Smooth muscle cell (in vitro differentiated cells): ENCODE results near the gene CDYL2. TPM values are rescaled to one million over a fixed set of nuclear protein-coding genes. Genes with fewer than 3 reads are reported as not detected.

Experiments
- DNase-seq: peaks from one replicate; lab custom pipeline; 2025; ENCODE audit not compliant: unreplicated experiment; lab: John Stamatoyannopoulos, UW
- H2AFZ ChIP-seq: fragments of 200-600 bp; sonication (generic); 2 replicates; pipeline ENCODE4 v1.6.0; 2016; ENCODE audit warnings: antibody characterized with exemption, low read depth, mild to moderate bottlenecking
- H3F3A ChIP-seq: fragments of 200-600 bp; sonication (generic); 2 replicates; pipeline ENCODE4 v1.6.0; 2017; ENCODE audit warnings: antibody characterized with exemption, low read depth
- H3K27ac ChIP-seq: fragments of 200-600 bp; sonication (generic); 2 replicates; pipeline ENCODE4 v1.5.1; 2016; ENCODE audit warnings: low read depth, mild to moderate bottlenecking
- H3K27me3 ChIP-seq: fragments of 200-600 bp; sonication (generic); 2 replicates; pipeline ENCODE4 v1.6.1; 2016; ENCODE audit warnings: low read depth, mild to moderate bottlenecking
- H3K36me3 ChIP-seq: fragments of 200-600 bp; sonication (generic); 2 replicates; pipeline ENCODE4 v1.5.1; 2016; ENCODE audit warnings: low read depth
- H3K4me1 ChIP-seq: fragments of 200-600 bp; sonication (generic); 2 replicates; pipeline ENCODE4 v1.5.1; 2016; ENCODE audit warnings: low read depth
- H3K4me2 ChIP-seq: fragments of 200-600 bp; sonication (generic); 2 replicates; pipeline ENCODE4 v1.6.0; 2016; ENCODE audit warnings: mild to moderate bottlenecking
- H3K4me3 ChIP-seq: fragments of 200-600 bp; sonication (generic); 2 replicates; pipeline ENCODE4 v1.5.1; 2016; ENCODE audit warnings: mild to moderate bottlenecking
- H3K79me2 ChIP-seq: fragments of 200-600 bp; sonication (generic); 2 replicates; pipeline ENCODE4 v1.6.0; 2016; ENCODE audit warnings: low read depth, mild to moderate bottlenecking
- H3K9ac ChIP-seq: fragments of 200-600 bp; sonication (generic); 2 replicates; pipeline ENCODE4 v1.6.0; 2016; ENCODE audit warnings: low read depth
- H3K9me3 ChIP-seq: fragments of 200-600 bp; sonication (generic); replicated peaks from 2 replicates; pipeline ENCODE4 v1.5.1; 2016; ENCODE audit warnings: low read depth
- H4K20me1 ChIP-seq: fragments of 200-600 bp; sonication (generic); 2 replicates; pipeline ENCODE4 v1.6.0; 2016; ENCODE audit warnings: low read depth
- CTCF ChIP-seq: fragments of 200-600 bp; sonication (generic); IDR thresholded peaks from 2 replicates; pipeline ENCODE4 v1.5.1; 2017; ENCODE audit warnings: borderline replicate concordance, mild to moderate bottlenecking, antibody characterized with exemption; ENCODE audit not compliant: insufficient read depth, poor library complexity, severe bottlenecking
- WGBS: methylation state at CpG from one replicate; pipeline ENCODE4 v1.1.7; 2016; ENCODE audit warnings: low lambda C conversion rate; 5-methylcytosine and 5-hydroxymethylcytosine counted together
- polyA plus RNA-seq: library from polyadenylated mRNA; unstranded; fragments of >200 nt; fragmentation: Nextera tagmentation; extraction: Ambion mirVana; gene quantifications from 2 replicates; pipeline ENCODE4 v1.2.1, GENCODE V29; 2016
- total RNA-seq: library from RNA; depleted of rRNA; stranded (reverse); fragments of >200 nt; gene quantifications from 2 replicates; pipeline ENCODE4 v1.2.3, GENCODE V29; 2014

Gene CDYL2
- total and polyA plus RNA-seq, 2 experiments from 2014 or later = 2.0 to 2.9 TPM

- H4K20me1 ChIP-seq = no peaks in the 10 kb centered on the region
- no peak for DNase-seq
- H3K27ac ChIP-seq = no peak overlapping the region
- H3K4me2 ChIP-seq = no peak overlapping the region
- no peak overlapping the region for H3K4me3 ChIP-seq
- H3F3A ChIP-seq = no peaks in the 10 kb centered on the region
- H3K9me3 ChIP-seq = peaks cover 8% of the 10 kb centered on the region
- no peak overlapping the region for H3K9ac ChIP-seq
- H3K27me3 ChIP-seq = no peaks in the 10 kb centered on the region
- H3K4me1 ChIP-seq = no peaks in the 10 kb centered on the region
- WGBS = 64% methylated on average over 1 of the region's 1 CpG
- H3K36me3 ChIP-seq = no peaks in the 10 kb centered on the region
- H2AFZ ChIP-seq = no peak overlapping the region
- TF ChIP-seq CTCF = no peak
- H3K79me2 ChIP-seq = no peaks in the 10 kb centered on the region
These were observed 177.3 kb downstream of the CDYL2 start for GRCh38 chr16:80627108-80627507.

GRCh38 chr16:80623376-80623775, 181.0 kb downstream of the CDYL2 start:
- H3K79me2 ChIP-seq = no peaks in the 10 kb centered on the region
- TF ChIP-seq CTCF = no peak
- H3K4me3 ChIP-seq = no peak overlapping the region
- no peak for DNase-seq
- no peaks in the 10 kb centered on the region for H3F3A ChIP-seq
- H4K20me1 ChIP-seq = no peaks in the 10 kb centered on the region
- H3K4me2 ChIP-seq = no peak overlapping the region
- peaks cover 8% of the 10 kb centered on the region for H3K9me3 ChIP-seq
- WGBS = 93% methylated on average over 4 of the region's 4 CpGs
- H3K9ac ChIP-seq = no peak overlapping the region
- no peak overlapping the region for H2AFZ ChIP-seq
- H3K27me3 ChIP-seq = no peaks in the 10 kb centered on the region
- H3K27ac ChIP-seq = no peak overlapping the region
- no peaks in the 10 kb centered on the region for H3K4me1 ChIP-seq
- H3K36me3 ChIP-seq = no peaks in the 10 kb centered on the region

- H3F3A ChIP-seq = no peaks in the 10 kb centered on the region
- no peaks in the 10 kb centered on the region for H3K79me2 ChIP-seq
- H3K4me3 ChIP-seq = no peak overlapping the region
- no peaks in the 10 kb centered on the region for H3K27me3 ChIP-seq
- no peaks in the 10 kb centered on the region for H3K36me3 ChIP-seq
- no peak overlapping the region for H2AFZ ChIP-seq
- no peaks in the 10 kb centered on the region for H4K20me1 ChIP-seq
- no peak for DNase-seq
- no peak for TF ChIP-seq CTCF
- WGBS = 86% methylated on average over 3 of the region's 3 CpGs
- no peaks in the 10 kb centered on the region for H3K4me1 ChIP-seq
- peaks cover 8% of the 10 kb centered on the region for H3K9me3 ChIP-seq
- H3K27ac ChIP-seq = no peak overlapping the region
- H3K9ac ChIP-seq = no peak overlapping the region
- H3K4me2 ChIP-seq = no peak overlapping the region
These were observed 182.4 kb downstream of the CDYL2 start for GRCh38 chr16:80622007-80622406.
